22Rv1 (cell line): ENCODE results near the gene ITPR1.

ENCODE experiments used
- H3K27ac ChIP-seq: fragments of 450-650 bp; 2 replicates; pipeline ENCODE4 v1.5.1; 2017
- CTCF ChIP-seq: fragments of 450-650 bp; IDR thresholded peaks from 2 replicates; pipeline ENCODE4 v1.5.1; 2017; ENCODE audit warnings: mild to moderate bottlenecking
- ZFX ChIP-seq: fragments of 450-650 bp; IDR thresholded peaks from 2 replicates; pipeline ENCODE4 v1.6.1; 2017; ENCODE audit warnings: antibody characterized with exemption, borderline replicate concordance

The ITPR1 gene

GRCh38 chr3:4529876-4530588 is 36.9 kb downstream of the ITPR1 start:
- TF ChIP-seq ZFX = no peak
- H3K27ac ChIP-seq = no peak overlapping the region

- H3K27ac ChIP-seq = no peak overlapping the region
- TF ChIP-seq ZFX (no peak), CTCF (no peak)
These were observed 38.4 kb downstream of the ITPR1 start for GRCh38 chr3:4531478-4532025.

GRCh38 chr3:4532535-4533112 is 39.5 kb downstream of the ITPR1 start:
- H3K27ac ChIP-seq = no peak overlapping the region

GRCh38 chr3:4533489-4534443 is 40.6 kb downstream of the ITPR1 start:
- TF ChIP-seq ZFX = no peak
- no peak for TF ChIP-seq CTCF
- H3K27ac ChIP-seq = no peak overlapping the region

More at GRCh38 chr3:4532535-4533112, 39.5 kb downstream of the ITPR1 start:
- no peak for TF ChIP-seq CTCF
- no peak for TF ChIP-seq ZFX

GRCh38 chr3:4534906-4535305 is 41.8 kb downstream of the ITPR1 start:
- TF ChIP-seq CTCF = no peak
- TF ChIP-seq ZFX = no peak
- H3K27ac ChIP-seq = no peak overlapping the region

- no peak overlapping the region for H3K27ac ChIP-seq
- TF ChIP-seq CTCF (no peak), ZFX (no peak)
These were observed 43.1 kb downstream of the ITPR1 start for GRCh38 chr3:4536260-4536659.

GRCh38 chr3:4540267-4540666 is 47.1 kb downstream of the ITPR1 start:
- TF ChIP-seq ZFX = no peak

GRCh38 chr3:4543110-4543509 is 50.0 kb downstream of the ITPR1 start:
- H3K27ac ChIP-seq = no peak overlapping the region
- TF ChIP-seq CTCF (no peak), ZFX (no peak)

More at GRCh38 chr3:4540267-4540666, 47.1 kb downstream of the ITPR1 start:
- no peak overlapping the region for H3K27ac ChIP-seq
